Panc1 (cell line): ENCODE measurements around the gene AEBP2.

Experiments used
- CTCF ChIP-seq: fragments of 450-650 bp; IDR thresholded peaks from 2 replicates; pipeline ENCODE4 v1.5.1; 2017; ENCODE audit warnings: mild to moderate bottlenecking
- POLR2AphosphoS5 ChIP-seq: IDR thresholded peaks from 2 replicates; pipeline ENCODE4 v1.6.1; 2012; ENCODE audit warnings: mild to moderate bottlenecking, low read depth, low read length, moderate library complexity
- SIN3A ChIP-seq: IDR thresholded peaks from 2 replicates; pipeline ENCODE4 v1.6.1; 2012; ENCODE audit warnings: low read depth, mild to moderate bottlenecking, low read length, moderate library complexity, borderline replicate concordance; ENCODE audit not compliant: insufficient read depth
- TCF7L2 ChIP-seq: IDR thresholded peaks from 2 replicates; pipeline ENCODE4 v1.6.1; 2011; ENCODE audit warnings: mild to moderate bottlenecking, low read depth, low read length, inconsistent platforms
- TF ChIP-seq, protein P1 (sequence below), 2 experiments: IDR thresholded peaks; 2 replicates each; pipeline ENCODE4 v1.6.1; 2011 to 2012; ENCODE audit warnings: low read depth in 2 of 2, control low read depth in 1 of 2, low read length in 1 of 2, mild to moderate bottlenecking in 1 of 2, moderate library complexity in 1 of 2; ENCODE audit not compliant: insufficient read depth in 1 of 2

GRCh38 chr12:19474147-19474546, 34.9 kb downstream of the AEBP2 start:
- TF ChIP-seq CTCF, result no peak
- TF ChIP-seq, protein P1, sequence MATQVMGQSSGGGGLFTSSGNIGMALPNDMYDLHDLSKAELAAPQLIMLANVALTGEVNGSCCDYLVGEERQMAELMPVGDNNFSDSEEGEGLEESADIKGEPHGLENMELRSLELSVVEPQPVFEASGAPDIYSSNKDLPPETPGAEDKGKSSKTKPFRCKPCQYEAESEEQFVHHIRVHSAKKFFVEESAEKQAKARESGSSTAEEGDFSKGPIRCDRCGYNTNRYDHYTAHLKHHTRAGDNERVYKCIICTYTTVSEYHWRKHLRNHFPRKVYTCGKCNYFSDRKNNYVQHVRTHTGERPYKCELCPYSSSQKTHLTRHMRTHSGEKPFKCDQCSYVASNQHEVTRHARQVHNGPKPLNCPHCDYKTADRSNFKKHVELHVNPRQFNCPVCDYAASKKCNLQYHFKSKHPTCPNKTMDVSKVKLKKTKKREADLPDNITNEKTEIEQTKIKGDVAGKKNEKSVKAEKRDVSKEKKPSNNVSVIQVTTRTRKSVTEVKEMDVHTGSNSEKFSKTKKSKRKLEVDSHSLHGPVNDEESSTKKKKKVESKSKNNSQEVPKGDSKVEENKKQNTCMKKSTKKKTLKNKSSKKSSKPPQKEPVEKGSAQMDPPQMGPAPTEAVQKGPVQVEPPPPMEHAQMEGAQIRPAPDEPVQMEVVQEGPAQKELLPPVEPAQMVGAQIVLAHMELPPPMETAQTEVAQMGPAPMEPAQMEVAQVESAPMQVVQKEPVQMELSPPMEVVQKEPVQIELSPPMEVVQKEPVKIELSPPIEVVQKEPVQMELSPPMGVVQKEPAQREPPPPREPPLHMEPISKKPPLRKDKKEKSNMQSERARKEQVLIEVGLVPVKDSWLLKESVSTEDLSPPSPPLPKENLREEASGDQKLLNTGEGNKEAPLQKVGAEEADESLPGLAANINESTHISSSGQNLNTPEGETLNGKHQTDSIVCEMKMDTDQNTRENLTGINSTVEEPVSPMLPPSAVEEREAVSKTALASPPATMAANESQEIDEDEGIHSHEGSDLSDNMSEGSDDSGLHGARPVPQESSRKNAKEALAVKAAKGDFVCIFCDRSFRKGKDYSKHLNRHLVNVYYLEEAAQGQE (IDR thresholded peaks at IDR 0.05; ENCODE audit: insufficient read depth in 1 of 2, low read depth in 2 of 2, low read length in 1 of 2), result no peak
- no peak for TF ChIP-seq POLR2AphosphoS5
- TF ChIP-seq TCF7L2, result no peak
- no peak for TF ChIP-seq SIN3A
